K562 (cell line): ENCODE measurements around the gene GRIP1. TPM values are rescaled to one million over a fixed set of nuclear protein-coding genes. Genes with fewer than 3 reads are reported as not detected.

ENCODE experiments used
- ATAC-seq: fragments of 200-7000 bp; cut with Tn5 transposase; 3 replicates; pipeline ENCODE4 v1.9.1; 2020; ENCODE audit warnings: moderate library complexity
- BruUV-seq: library from RNA; stranded (reverse); fragments of 400-500 nt; replicated peaks from 2 replicates; lab custom pipeline; 2021; lab: Mats Ljungman, UMichigan
- CTCF ChIA-PET: fragments of 300-600 bp; formaldehyde crosslinking; extraction: SDS; loops from one replicate; lab custom pipeline; 2021; ENCODE audit warnings: low intra/inter-chr PET ratio; lab: Yijun Ruan, JAX
- POLR2A ChIA-PET: fragments of 300-600, 350-650 bp; sonication (Branson Sonifier 250); formaldehyde crosslinking; extraction: SDS; loops from one replicate; lab custom pipeline; 2021; ENCODE audit warnings: antibody characterized with exemption, inconsistent platforms; lab: Yijun Ruan, JAX
- DNase-seq, 4 experiments: peaks; one replicate each; pipeline versions ENCODE4 v3.0.0 to v3.0.0-alpha.2; 2011 to 2018; ENCODE audit warnings: low spot score in 3 of 4, mixed read lengths in 3 of 4; ENCODE audit errors: extremely low read depth in 1 of 4
- FAIRE-seq: peaks from 2 replicates; lab custom pipeline; 2011; peaks lifted over from hg19 to GRCh38; lab: Jason Lieb, UNC
- H2AFZ ChIP-seq: 2 replicates; pipeline ENCODE4 v1.6.0; 2011; ENCODE audit warnings: low read depth, low read length, control low read depth, inconsistent platforms
- H3K27ac ChIP-seq: fragments of 200-600 bp; 3 replicates; pipeline ENCODE4 v1.8.0; 2011; ENCODE audit warnings: low read depth, mild to moderate bottlenecking, control low read depth, inconsistent platforms, low read length, moderate library complexity, mixed read lengths; ENCODE audit errors: extremely low read depth
- H3K27me3 ChIP-seq, 2 experiments: fragments of 300-600 bp in 1 of 2; 2 replicates in 1 of 2; 3 replicates in 1 of 2; pipeline versions ENCODE4 v1.6.0 to v1.8.0; 2011; ENCODE audit warnings: inconsistent platforms in 2 of 2, low read length in 2 of 2, mild to moderate bottlenecking in 1 of 2, mixed read lengths in 1 of 2, moderate library complexity in 1 of 2; ENCODE audit not compliant: control insufficient read depth in 2 of 2, insufficient read depth in 2 of 2
- H3K36me3 ChIP-seq: fragments of 300-600 bp; 3 replicates; pipeline ENCODE4 v1.8.0; 2011; ENCODE audit warnings: mild to moderate bottlenecking, low read length, inconsistent platforms; ENCODE audit not compliant: control insufficient read depth, insufficient read depth
- H3K4me1 ChIP-seq, 2 experiments: fragments of 200-600 bp in 1 of 2; replicated peaks in 1 of 2; 2 replicates in 1 of 2; 3 replicates in 1 of 2; pipeline versions ENCODE4 v1.5.1 to v1.8.0; 2011; ENCODE audit warnings: inconsistent platforms in 2 of 2, low read length in 2 of 2, mild to moderate bottlenecking in 1 of 2, mixed read lengths in 1 of 2, moderate library complexity in 1 of 2; ENCODE audit not compliant: control insufficient read depth in 2 of 2, insufficient read depth in 2 of 2
- H3K4me2 ChIP-seq: 2 replicates; pipeline ENCODE4 v1.6.1; 2011; ENCODE audit warnings: low read length, control low read depth, inconsistent platforms, mixed read lengths; ENCODE audit not compliant: insufficient read depth
- H3K4me3 ChIP-seq: fragments of 200-600 bp; sonication (generic), shearing (Covaris generic); 2 replicates; pipeline ENCODE4 v1.5.1; 2016; ENCODE audit warnings: control low read depth, inconsistent platforms
- H3K79me2 ChIP-seq: fragments of 200-600 bp; 3 replicates; pipeline ENCODE4 v1.8.0; 2011; ENCODE audit warnings: low read length, inconsistent platforms; ENCODE audit not compliant: control insufficient read depth, insufficient read depth
- H3K9ac ChIP-seq, 2 experiments: 2 replicates each; pipeline versions ENCODE4 v1.6.0 to v1.6.1; 2011; ENCODE audit warnings: low read depth in 2 of 2, low read length in 2 of 2, control low read depth in 1 of 2, inconsistent platforms in 1 of 2, mild to moderate bottlenecking in 1 of 2, mixed read lengths in 1 of 2; ENCODE audit not compliant: insufficient read depth in 1 of 2
- H3K9me1 ChIP-seq: one replicate; pipeline ENCODE4 v1.6.0; 2011; ENCODE audit warnings: inconsistent platforms, mild to moderate bottlenecking, low read length, moderate library complexity; ENCODE audit not compliant: control insufficient read depth, insufficient read depth
- H3K9me3 ChIP-seq: replicated peaks from 2 replicates; pipeline ENCODE4 v1.5.1; 2011; ENCODE audit warnings: low read depth, low read length, inconsistent platforms; ENCODE audit not compliant: control insufficient read depth, insufficient read depth
- H4K20me1 ChIP-seq: replicated peaks from 2 replicates; pipeline ENCODE4 v1.6.1; 2011; ENCODE audit warnings: low read length, inconsistent platforms, mixed read lengths; ENCODE audit not compliant: control insufficient read depth, insufficient read depth
- ATF1 ChIP-seq, 2 experiments: fragments of 450-650 bp in 1 of 2; IDR thresholded peaks; 2 replicates each; pipeline ENCODE4 v1.6.1; 2016; ENCODE audit warnings: missing compliant biosample characterization in 1 of 2, missing genetic modification characterization in 1 of 2
- BHLHE40 ChIP-seq: IDR thresholded peaks from 2 replicates; pipeline ENCODE4 v1.6.1; 2011; ENCODE audit warnings: low read length, improper control_type of control experiment
- CAMTA2 ChIP-seq: fragments of 250-450 bp; sonication (Bioruptor Pico); conservative IDR thresholded peaks from 2 replicates; pipeline ENCODE4 v1.5.1; 2022
- FOXK2 ChIP-seq, 2 experiments: fragments of 450-650 bp; IDR thresholded peaks in 1 of 2; conservative IDR thresholded peaks in 1 of 2; 2 replicates each; pipeline ENCODE4 v1.6.1; 2016; ENCODE audit warnings: low read depth in 2 of 2, mild to moderate bottlenecking in 1 of 2
- MAFG ChIP-seq: fragments of 450-650 bp; conservative IDR thresholded peaks from 2 replicates; pipeline ENCODE4 v1.6.1; 2016; ENCODE audit warnings: missing genetic modification characterization, missing compliant biosample characterization
- MECOM ChIP-seq: fragments of 250-450 bp; sonication (Bioruptor Pico); IDR thresholded peaks from 2 replicates; pipeline ENCODE4 v1.8.0; 2022; ENCODE audit warnings: inconsistent platforms
- NRF1 ChIP-seq, 2 experiments: fragments of 450-650 bp; IDR thresholded peaks in 1 of 2; conservative IDR thresholded peaks in 1 of 2; 2 replicates each; pipeline ENCODE4 v1.6.1; 2014; ENCODE audit warnings: mild to moderate bottlenecking in 2 of 2
- OTX1 ChIP-seq: fragments of 450-650 bp; formaldehyde crosslinking; IDR thresholded peaks from 2 replicates; pipeline ENCODE4 v1.4.0; 2022; ENCODE audit warnings: mild to moderate bottlenecking
- POLR2B ChIP-seq: fragments of 450-650 bp; IDR thresholded peaks from 2 replicates; pipeline ENCODE4 v1.6.1; 2018; ENCODE audit warnings: low read depth; ENCODE audit not compliant: partially characterized antibody
- ZNF311 ChIP-seq: fragments of 250-450 bp; sonication (Bioruptor Pico); IDR thresholded peaks from 2 replicates; pipeline ENCODE4 v1.4.0; 2020; ENCODE audit warnings: mild to moderate bottlenecking, moderate library complexity
- WGBS: fragments of 100-300 bp; shearing (Covaris generic); methylation state at CpG from one replicate; pipeline ENCODE4 v1.1.6; 2016; ENCODE audit warnings: low coverage, mixed read lengths; ENCODE audit not compliant: insufficient coverage; ENCODE audit errors: missing lambda C conversion rate; 5-methylcytosine and 5-hydroxymethylcytosine counted together
- in situ Hi-C: fragments of 300-500 bp; cut with MboI; formaldehyde crosslinking; loops from 4 replicates; pipeline ENCODE4 v1.15.0; 2018; ENCODE audit warnings: inconsistent platforms, mixed read lengths
- intact Hi-C: fragments of 100-400 bp; cut with micrococcal nuclease; formaldehyde crosslinking; loops from 2 replicates; pipeline ENCODE4 v1.14.2; 2022
- polyA plus RNA-seq, 8 experiments: library from polyadenylated mRNA; depleted of rRNA in 4 of 8; stranded (reverse) in 5 of 8; unstranded in 3 of 8; fragments of >200 nt; fragmentation: Nextera tagmentation in 2 of 8; fragmentation: Illumina TruSeq in 1 of 8; extraction: Ambion mirVana in 2 of 8; extraction: Trizol in 1 of 8; gene quantifications; 2 replicates each; pipeline versions ENCODE4 v1.2.1 to v1.2.3, GENCODE V29; 2011 to 2014; ENCODE audit warnings: inconsistent platforms in 1 of 8, missing spikeins in 1 of 8
- total RNA-seq, 7 experiments: library from RNA; depleted of rRNA in 6 of 7; stranded (reverse); fragments of >200 nt in 6 of 7; fragmentation: Illumina TruSeq in 2 of 7; extraction: Trizol in 2 of 7; gene quantifications; 2 replicates each; pipeline versions ENCODE4 v1.2.1 to v1.2.3, GENCODE V29; 2011 to 2021; ENCODE audit warnings: low replicate concordance in 1 of 7
- TF ChIP-seq, protein P1 (sequence below): fragments of 450-650 bp; IDR thresholded peaks from 2 replicates; pipeline ENCODE4 v1.6.1; 2017; ENCODE audit warnings: mild to moderate bottlenecking, moderate library complexity

The GRIP1 gene
- total and polyA plus RNA-seq, 9 of the 15 experiments (the other 6 are each of a cell fraction or from before 2014, with no cell fraction given), result 0.28 to 1.2 (median 0.45) TPM

DNA sequence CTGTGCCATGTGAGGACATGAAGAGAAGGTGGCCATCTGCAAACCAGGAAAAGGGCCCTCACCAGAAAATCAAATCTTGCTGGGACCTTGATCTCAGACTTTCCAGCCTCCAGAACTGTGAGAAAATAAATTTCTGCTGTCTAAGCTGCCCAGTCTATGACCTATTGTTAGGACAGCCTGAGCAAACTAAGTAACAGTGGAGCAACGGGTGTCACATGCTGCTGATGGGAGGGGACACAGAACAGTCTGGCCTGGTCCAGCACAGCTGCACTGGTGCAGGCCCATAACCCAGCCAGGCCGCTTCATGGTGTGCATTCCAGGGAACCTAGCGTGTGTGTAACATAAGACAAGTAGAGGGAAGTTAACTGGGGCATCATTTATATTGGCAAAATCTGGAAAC, 42.1 kb downstream of the GRIP1 start (continued):
- TF ChIP-seq CAMTA2 (CRISPR knock-in tag), result no peak
- no peak for TF ChIP-seq FOXK2 (conservative IDR thresholded peaks at IDR 0.05 in 1 of 2, IDR thresholded peaks at IDR 0.05 in 1 of 2; ENCODE audit: low read depth in 2 of 2)
- TF ChIP-seq OTX1 (CRISPR knock-in tag), result no peak
- TF ChIP-seq MAFG (tag), result no peak
- TF ChIP-seq NRF1 (conservative IDR thresholded peaks at IDR 0.05 in 1 of 2, IDR thresholded peaks at IDR 0.05 in 1 of 2), result no peak
- TF ChIP-seq, protein P1, sequence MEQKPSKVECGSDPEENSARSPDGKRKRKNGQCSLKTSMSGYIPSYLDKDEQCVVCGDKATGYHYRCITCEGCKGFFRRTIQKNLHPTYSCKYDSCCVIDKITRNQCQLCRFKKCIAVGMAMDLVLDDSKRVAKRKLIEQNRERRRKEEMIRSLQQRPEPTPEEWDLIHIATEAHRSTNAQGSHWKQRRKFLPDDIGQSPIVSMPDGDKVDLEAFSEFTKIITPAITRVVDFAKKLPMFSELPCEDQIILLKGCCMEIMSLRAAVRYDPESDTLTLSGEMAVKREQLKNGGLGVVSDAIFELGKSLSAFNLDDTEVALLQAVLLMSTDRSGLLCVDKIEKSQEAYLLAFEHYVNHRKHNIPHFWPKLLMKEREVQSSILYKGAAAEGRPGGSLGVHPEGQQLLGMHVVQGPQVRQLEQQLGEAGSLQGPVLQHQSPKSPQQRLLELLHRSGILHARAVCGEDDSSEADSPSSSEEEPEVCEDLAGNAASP, result no peak

GRCh38 chr12:66633676-66634075, 45.2 kb downstream of the GRIP1 start:
- Histone ChIP-seq H3K4me1 (no peaks in the 10 kb centered on the region), H3K9me1 (no peaks in the 10 kb centered on the region), H2AFZ (no peak overlapping the region), H3K27me3 (no peaks in the 10 kb centered on the region)
- DNase-seq, result no peak
- TF ChIP-seq MECOM (CRISPR knock-in tag) (no peak), ATF1 (CRISPR knock-in tag; IDR thresholded peaks at IDR 0.05) (no peak), ATF1 (tag; IDR thresholded peaks at IDR 0.05) (no peak), BHLHE40 (no peak), ZNF311 (CRISPR knock-in tag) (no peak), POLR2B (no peak)
- TF ChIP-seq, all 486 proteins: peak for 0
- Histone ChIP-seq H3K9me3 (no peaks in the 10 kb centered on the region), H3K4me3 (no peak overlapping the region), H3K27ac (no peak overlapping the region), H3K79me2 (no peaks in the 10 kb centered on the region), H3K4me2 (no peak overlapping the region), H3K9ac (no peak overlapping the region), H4K20me1 (no peaks in the 10 kb centered on the region), H3K36me3 (no peaks in the 10 kb centered on the region)
- in situ Hi-C loops, result no loop called here
- no TSS peak for BruUV-seq
- intact Hi-C loops, result no loop called here
- ChIA-PET POLR2A (interaction anchor here (1.1 kb wide), 1 partner anchor 107 kb away, joined by 3 read pairs; no protein-coding TSS in a partner anchor), CTCF (no interaction called here)
- ATAC-seq (no peak), FAIRE-seq (no peak)
- WGBS, result 0% methylated on average over 1 of the region's 1 CpG
